CD4-positive, alpha-beta T cell (primary cell): ENCODE measurements around the gene TMEM233. TPM values are rescaled to one million over a fixed set of nuclear protein-coding genes. Genes with fewer than 3 reads are reported as not detected.
"Not testable (repeated sequence)": the region's sequence is repeated elsewhere in the genome, so short reads cannot be mapped to it uniquely, and the experiment has no call there.

Experiments
- ATAC-seq: fragments of 200-7000 bp; cut with Tn5 transposase; one replicate; pipeline ENCODE4 v1.10.0; 2022; ENCODE audit warnings: mild to moderate bottlenecking; ENCODE audit not compliant: poor library complexity
- CTCF ChIA-PET: fragments of 350-600 bp; sonication (Branson Sonifier 250); formaldehyde crosslinking; loops from one replicate; lab custom pipeline; 2021; ENCODE audit warnings: antibody characterized with exemption, inconsistent platforms; lab: Charles Lee
- POLR2A ChIA-PET: fragments of 350-600 bp; sonication (Branson Sonifier 250); formaldehyde crosslinking; loops from one replicate; lab custom pipeline; 2021; ENCODE audit warnings: antibody characterized with exemption, inconsistent platforms; lab: Charles Lee
- DNase-seq, 14 experiments: peaks; one replicate each; pipeline ENCODE4 v3.0.0-alpha.2; 2013 to 2020; ENCODE audit warnings: mixed read lengths in 2 of 14
- H3K27ac ChIP-seq, 2 donors: one replicate each; pipeline versions ENCODE4 v1.5.1 to v1.7.0; 2013; ENCODE audit warnings: low read length in 2 of 2, low read depth in 1 of 2, mild to moderate bottlenecking in 1 of 2
- H3K27me3 ChIP-seq, 2 experiments: 1 replicate in 1 of 2; 2 replicates in 1 of 2; pipeline versions ENCODE4 v1.6.1 to v1.7.0; 2013; ENCODE audit warnings: low read length in 2 of 2, control low read depth in 1 of 2, mild to moderate bottlenecking in 1 of 2, moderate library complexity in 1 of 2; ENCODE audit not compliant: insufficient read depth in 2 of 2, control insufficient read depth in 1 of 2
- H3K36me3 ChIP-seq: one replicate; pipeline ENCODE4 v1.6.1; 2013; ENCODE audit warnings: low read length, control low read depth; ENCODE audit not compliant: insufficient read depth
- H3K4me1 ChIP-seq: one replicate; pipeline ENCODE4 v1.6.1; 2013; ENCODE audit warnings: low read length, control low read depth; ENCODE audit not compliant: insufficient read depth
- H3K4me3 ChIP-seq: one replicate; pipeline ENCODE4 v1.5.1; 2013; ENCODE audit warnings: mild to moderate bottlenecking, low read length, moderate library complexity
- H3K9me3 ChIP-seq, 2 experiments: 1 replicate in 1 of 2; 2 replicates in 1 of 2; pipeline versions ENCODE4 v1.6.1 to v1.7.0; 2013; ENCODE audit warnings: low read length in 2 of 2, mild to moderate bottlenecking in 2 of 2, control low read depth in 1 of 2, moderate library complexity in 1 of 2; ENCODE audit not compliant: control insufficient read depth in 1 of 2, insufficient read depth in 1 of 2
- H3K27ac Mint-ChIP-seq: one replicate; pipeline ENCODE4 v1.8.0; 2020; ENCODE audit warnings: mixed read lengths
- H3K27me3 Mint-ChIP-seq: one replicate; pipeline ENCODE4 v1.8.0; 2021; ENCODE audit warnings: mixed read lengths
- H3K36me3 Mint-ChIP-seq: one replicate; pipeline ENCODE4 v1.8.0; 2021; ENCODE audit warnings: low read depth, mixed read lengths
- H3K4me1 Mint-ChIP-seq: one replicate; pipeline ENCODE4 v1.8.0; 2021; ENCODE audit warnings: low read depth, mixed read lengths
- H3K4me3 Mint-ChIP-seq: one replicate; pipeline ENCODE4 v1.8.0; 2020; ENCODE audit warnings: mild to moderate bottlenecking, mixed read lengths
- H3K9me3 Mint-ChIP-seq: one replicate; pipeline ENCODE4 v1.8.0; 2020; ENCODE audit warnings: mixed read lengths
- intact Hi-C, 2 experiments: fragments of 100-400 bp; cut with DNase I in 1 of 2; cut with micrococcal nuclease in 1 of 2; formaldehyde crosslinking; loops; one replicate each; pipeline versions ENCODE4 v1.15.1 to v1.9.0; 2023 to 2025; cut with DNase I, micrococcal nuclease
- total RNA-seq, 174 experiments: library from RNA in 2 of 174; stranded (reverse) in 2 of 174; gene quantifications; one replicate each; pipeline ENCODE4 v1.2.3 and lab custom pipeline; 2021 to 2026
- TF ChIP-seq, protein P1 (sequence below): fragments of 200-600 bp; IDR thresholded peaks from one replicate; pipeline ENCODE4 v1.8.0; 2022; ENCODE audit warnings: antibody characterized with exemption, mild to moderate bottlenecking

Gene TMEM233
- total RNA-seq, 2 experiments from 2014 or later, result not detected

DNA sequence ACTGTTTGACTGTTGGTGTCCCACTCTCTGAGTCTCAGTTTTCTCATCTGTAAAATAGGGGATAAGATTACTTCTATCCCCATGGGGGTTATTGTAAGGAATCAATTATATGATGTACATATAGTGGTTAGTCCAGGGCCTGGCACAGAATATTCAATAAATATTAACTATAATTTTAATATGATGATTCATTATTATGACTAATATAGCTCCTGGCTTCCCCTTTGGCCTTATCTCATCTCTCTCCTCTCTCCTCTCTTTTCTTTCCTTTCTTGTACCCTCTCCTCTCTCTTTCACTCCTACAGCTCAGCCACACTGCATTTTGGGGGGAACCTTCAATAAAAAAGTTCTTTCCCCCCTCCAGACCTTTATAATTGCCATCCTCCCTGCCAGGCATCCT lies 21.1 kb downstream of the TMEM233 start:
- Mint-ChIP-seq H3K9me3 (peaks cover 5% of the 10 kb centered on the region), H3K4me1 (no peaks in the 10 kb centered on the region), H3K4me3 (no peak overlapping the region), H3K27me3 (peaks cover 56% of the 10 kb centered on the region), H3K36me3 (no peaks in the 10 kb centered on the region), H3K27ac (no peak overlapping the region)
- no peaks in the 10 kb centered on the region for H3K4me1 ChIP-seq
- no peak for DNase-seq
- no peak for ATAC-seq
- H3K27ac ChIP-seq, result no peak overlapping the region
- H3K9me3 ChIP-seq, result peaks cover 0 to 3% of the 10 kb centered on the region in 2 experiments
- ChIA-PET POLR2A (no interaction called here), CTCF (no interaction called here)
- H3K27me3 ChIP-seq, result peaks cover 0 to 2% of the 10 kb centered on the region in 2 experiments
- intact Hi-C loops, result no loop called here
- TF ChIP-seq, protein P1, sequence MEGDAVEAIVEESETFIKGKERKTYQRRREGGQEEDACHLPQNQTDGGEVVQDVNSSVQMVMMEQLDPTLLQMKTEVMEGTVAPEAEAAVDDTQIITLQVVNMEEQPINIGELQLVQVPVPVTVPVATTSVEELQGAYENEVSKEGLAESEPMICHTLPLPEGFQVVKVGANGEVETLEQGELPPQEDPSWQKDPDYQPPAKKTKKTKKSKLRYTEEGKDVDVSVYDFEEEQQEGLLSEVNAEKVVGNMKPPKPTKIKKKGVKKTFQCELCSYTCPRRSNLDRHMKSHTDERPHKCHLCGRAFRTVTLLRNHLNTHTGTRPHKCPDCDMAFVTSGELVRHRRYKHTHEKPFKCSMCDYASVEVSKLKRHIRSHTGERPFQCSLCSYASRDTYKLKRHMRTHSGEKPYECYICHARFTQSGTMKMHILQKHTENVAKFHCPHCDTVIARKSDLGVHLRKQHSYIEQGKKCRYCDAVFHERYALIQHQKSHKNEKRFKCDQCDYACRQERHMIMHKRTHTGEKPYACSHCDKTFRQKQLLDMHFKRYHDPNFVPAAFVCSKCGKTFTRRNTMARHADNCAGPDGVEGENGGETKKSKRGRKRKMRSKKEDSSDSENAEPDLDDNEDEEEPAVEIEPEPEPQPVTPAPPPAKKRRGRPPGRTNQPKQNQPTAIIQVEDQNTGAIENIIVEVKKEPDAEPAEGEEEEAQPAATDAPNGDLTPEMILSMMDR, result no peak
- H3K36me3 ChIP-seq, result no peaks in the 10 kb centered on the region
- H3K4me3 ChIP-seq, result no peak overlapping the region

DNA sequence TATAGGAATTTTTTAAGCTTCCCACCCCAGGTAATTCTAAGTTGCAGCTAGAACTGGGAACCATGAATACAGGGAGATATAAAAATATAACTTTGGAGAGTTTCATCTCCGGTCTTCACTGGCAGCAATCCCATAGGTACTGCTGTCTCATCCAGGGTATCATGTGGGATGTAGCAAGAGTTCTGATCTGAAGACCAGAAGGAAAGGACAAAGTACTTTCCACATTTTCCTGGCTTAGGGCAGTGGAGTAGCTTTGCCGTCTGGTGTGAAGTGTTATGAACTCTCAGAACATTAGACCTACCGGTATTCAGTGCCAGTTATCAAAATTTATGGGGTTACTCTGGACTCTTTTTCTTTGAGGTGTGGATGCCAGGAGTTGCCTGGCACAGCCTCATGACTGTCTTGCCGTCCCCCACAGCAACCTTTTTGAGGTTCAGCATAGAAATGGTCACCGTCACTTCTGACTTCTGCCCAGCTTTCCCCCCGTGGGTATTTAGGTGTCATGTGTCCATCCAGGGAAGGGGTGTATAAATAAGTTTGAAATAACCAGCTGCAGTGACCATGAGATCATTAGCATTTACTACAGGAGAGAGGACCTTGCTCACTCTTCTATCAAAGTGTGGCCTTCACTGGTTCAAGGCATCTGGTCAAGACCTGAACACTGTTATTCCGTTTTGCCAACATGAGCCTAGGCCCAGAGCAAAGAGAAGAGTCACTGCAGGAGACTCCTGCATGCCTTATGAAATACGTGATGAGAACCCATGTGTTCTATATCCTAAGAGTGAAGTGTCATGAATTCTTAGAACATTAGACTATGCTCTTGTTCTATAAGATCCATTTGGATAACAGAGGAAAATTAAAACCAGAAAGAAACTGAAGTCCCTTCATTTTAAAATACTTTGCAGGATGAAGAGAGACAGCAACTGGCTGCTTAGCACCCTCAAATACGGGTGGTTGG lies 22.2 kb downstream of the TMEM233 start:
- TF ChIP-seq, protein P1, result no peak
- POLR2A ChIA-PET, result no interaction called here
- Mint-ChIP-seq H3K36me3 (no peaks in the 10 kb centered on the region), H3K27ac (no peak overlapping the region), H3K4me3 (no peak overlapping the region), H3K9me3 (peaks cover 3% of the 10 kb centered on the region), H3K27me3 (peaks cover 55% of the 10 kb centered on the region), H3K4me1 (no peaks in the 10 kb centered on the region)
- Histone ChIP-seq H3K9me3 (no peaks in the 10 kb centered on the region), H3K36me3 (no peaks in the 10 kb centered on the region), H3K4me1 (no peaks in the 10 kb centered on the region), H3K27ac (no peak overlapping the region), H3K27me3 (peaks cover 0 to 2% of the 10 kb centered on the region in 2 experiments), H3K4me3 (no peak overlapping the region)
- no peak for ATAC-seq
- CTCF ChIA-PET, result no interaction called here
- no peak for DNase-seq
- intact Hi-C loops, result no loop called here

GRCh38 chr12:119618328-119618896 lies 24.8 kb downstream of the TMEM233 start:
- intact Hi-C loops, H3K4me1 ChIP-seq, H3K4me3 Mint-ChIP-seq, DNase-seq, H3K27ac Mint-ChIP-seq, ATAC-seq, H3K4me3 ChIP-seq, H3K27me3 ChIP-seq, H3K4me1 Mint-ChIP-seq, CTCF ChIA-PET, H3K36me3 Mint-ChIP-seq, H3K9me3 Mint-ChIP-seq, H3K36me3 ChIP-seq, H3K27ac ChIP-seq, H3K9me3 ChIP-seq: not testable (repeated sequence)
- peaks cover 64% of the 10 kb centered on the region for H3K27me3 Mint-ChIP-seq
- POLR2A ChIA-PET, result interaction anchor here (0.6 kb wide), 1 partner anchor 10 kb away, joined by 3 read pairs; no protein-coding TSS in a partner anchor
